ENCODE results near the gene UBL3. TPM values are rescaled to one million over a fixed set of nuclear protein-coding genes. Genes with fewer than 3 reads are reported as not detected.

Gene UBL3
- total and polyA plus RNA-seq, 2 of the 8 experiments (the other 6 are each of a cell fraction or from before 2014, with no cell fraction given) = 5.3 to 16.1 TPM

DNA sequence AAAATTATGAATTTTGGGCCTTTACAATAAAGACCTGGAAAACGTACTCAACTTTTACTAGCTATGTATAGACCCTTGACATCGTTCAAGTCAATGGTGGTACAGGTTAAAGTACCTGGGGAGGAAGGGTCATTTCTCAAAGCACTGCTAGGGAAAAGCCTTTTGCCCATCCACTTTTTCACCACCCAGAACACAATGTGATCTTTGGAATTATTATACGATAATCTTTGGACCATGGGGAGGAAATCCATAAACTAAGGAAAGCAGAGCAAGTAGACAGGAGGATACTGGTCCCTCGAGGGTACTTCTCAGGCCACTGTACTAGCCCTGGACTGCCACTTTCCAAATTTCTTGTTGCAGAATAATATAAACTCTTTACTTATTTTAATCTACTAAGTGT is 39.5 kb downstream of the UBL3 start (continued):
- TF ChIP-seq CHD7 (IDR thresholded peaks at IDR 0.05; ENCODE audit: insufficient replicate concordance, low read length) = no peak
- no peak for TF ChIP-seq SIN3A (conservative IDR thresholded peaks at IDR 0.05 in 1 of 2, IDR thresholded peaks at IDR 0.05 in 1 of 2; ENCODE audit: low read depth in 1 of 2, low read length in 2 of 2)
- TF ChIP-seq RBBP5 (IDR thresholded peaks at IDR 0.05; ENCODE audit: borderline replicate concordance, low read depth, low read length) = no peak
- no peak for TF ChIP-seq SRF (IDR thresholded peaks at IDR 0.05; ENCODE audit: low read depth, low read length)
- no peak for TF ChIP-seq EGR1 (IDR thresholded peaks at IDR 0.05; ENCODE audit: borderline replicate concordance, low read depth, low read length)
- TF ChIP-seq SP4 (IDR thresholded peaks at IDR 0.05; ENCODE audit: low read length) = no peak
- no peak for TF ChIP-seq BCL11A (IDR thresholded peaks at IDR 0.05; ENCODE audit: low read depth in 2 of 2, low read length in 2 of 2)
